Mesenchymal stem cell (in vitro differentiated cells and primary cell): Measurements from ENCODE around the gene CCDC85C.

Source experiments
- DNase-seq: peaks from one replicate; pipeline ENCODE4 v3.0.0-alpha.2; 2013
- H2AFZ ChIP-seq: one replicate; pipeline ENCODE4 v1.6.1; 2013; ENCODE audit warnings: low read depth, mild to moderate bottlenecking, control low read depth, inconsistent platforms, low read length, moderate library complexity
- H2AK5ac ChIP-seq: 2 replicates; pipeline ENCODE4 v1.6.1; 2013; ENCODE audit warnings: low read length, moderate library complexity, mild to moderate bottlenecking, inconsistent platforms; ENCODE audit not compliant: severe bottlenecking
- H2BK120ac ChIP-seq: one replicate; pipeline ENCODE4 v1.6.1; 2013; ENCODE audit warnings: low read depth, mild to moderate bottlenecking, inconsistent platforms, low read length, moderate library complexity
- H2BK12ac ChIP-seq, 2 experiments: one replicate each; pipeline ENCODE4 v1.6.1; 2013; ENCODE audit warnings: inconsistent platforms in 2 of 2, low read length in 2 of 2, mild to moderate bottlenecking in 2 of 2, moderate library complexity in 2 of 2, control low read depth in 1 of 2
- H2BK15ac ChIP-seq: one replicate; pipeline ENCODE4 v1.6.1; 2013; ENCODE audit warnings: mild to moderate bottlenecking, low read depth, inconsistent platforms; ENCODE audit not compliant: poor library complexity, severe bottlenecking
- H2BK5ac ChIP-seq: 2 replicates; pipeline ENCODE4 v1.6.1; 2013; ENCODE audit warnings: low read depth, mild to moderate bottlenecking, low read length, control low read depth, inconsistent platforms; ENCODE audit not compliant: poor library complexity, severe bottlenecking
- H3K14ac ChIP-seq, 2 experiments: one replicate each; pipeline ENCODE4 v1.6.1; 2013; ENCODE audit warnings: inconsistent platforms in 2 of 2, low read length in 2 of 2, control low read depth in 1 of 2, mild to moderate bottlenecking in 1 of 2, moderate library complexity in 1 of 2
- H3K18ac ChIP-seq, 2 experiments: one replicate each; pipeline ENCODE4 v1.6.1; 2013; ENCODE audit warnings: inconsistent platforms in 2 of 2, low read length in 2 of 2, control low read depth in 1 of 2, low read depth in 1 of 2, mild to moderate bottlenecking in 1 of 2
- H3K23ac ChIP-seq, 2 experiments: one replicate each; pipeline ENCODE4 v1.6.1; 2013; ENCODE audit warnings: inconsistent platforms in 2 of 2, low read length in 2 of 2, mild to moderate bottlenecking in 2 of 2, moderate library complexity in 2 of 2, control low read depth in 1 of 2
- H3K27ac ChIP-seq: 2 replicates; pipeline ENCODE4 v1.5.1; 2013; ENCODE audit warnings: mild to moderate bottlenecking, moderate library complexity, low read length, control low read depth, inconsistent platforms; ENCODE audit not compliant: poor library complexity, severe bottlenecking
- H3K27me3 ChIP-seq, 2 experiments: 2 replicates each; pipeline versions ENCODE4 v1.6.1 to v1.7.0; 2013; ENCODE audit warnings: low read length in 2 of 2, mild to moderate bottlenecking in 2 of 2, moderate library complexity in 2 of 2, control low read depth in 1 of 2, inconsistent platforms in 1 of 2; ENCODE audit not compliant: control insufficient read depth in 1 of 2, insufficient read depth in 1 of 2
- H3K36me3 ChIP-seq, 2 experiments: 2 replicates each; pipeline versions ENCODE4 v1.6.1 to v1.7.0; 2013; ENCODE audit warnings: low read length in 2 of 2, control low read depth in 1 of 2, inconsistent platforms in 1 of 2, low read depth in 1 of 2, mild to moderate bottlenecking in 1 of 2; ENCODE audit not compliant: insufficient read depth in 2 of 2, control insufficient read depth in 1 of 2
- H3K4ac ChIP-seq, 2 experiments: one replicate each; pipeline ENCODE4 v1.6.1; 2013; ENCODE audit warnings: inconsistent platforms in 2 of 2, low read length in 2 of 2, mild to moderate bottlenecking in 2 of 2, moderate library complexity in 2 of 2, control low read depth in 1 of 2, low read depth in 1 of 2
- H3K4me1 ChIP-seq: 2 replicates; pipeline ENCODE4 v1.6.1; 2013; ENCODE audit warnings: low read depth, low read length, control low read depth; ENCODE audit not compliant: control insufficient read depth, insufficient read depth
- H3K4me2 ChIP-seq: 2 replicates; pipeline ENCODE4 v1.6.1; 2013; ENCODE audit warnings: low read length, mild to moderate bottlenecking, inconsistent platforms; ENCODE audit not compliant: poor library complexity, severe bottlenecking
- H3K4me3 ChIP-seq, 2 experiments: 2 replicates each; pipeline versions ENCODE4 v1.5.1 to v1.7.0; 2013; ENCODE audit warnings: low read length in 2 of 2, mild to moderate bottlenecking in 2 of 2, control low read depth in 1 of 2, low read depth in 1 of 2; ENCODE audit not compliant: insufficient read depth in 1 of 2
- H3K79me1 ChIP-seq: replicated peaks from 2 replicates; pipeline ENCODE4 v1.6.1; 2013; ENCODE audit warnings: mild to moderate bottlenecking, control low read depth, low read length, inconsistent platforms; ENCODE audit not compliant: poor library complexity, severe bottlenecking
- H3K9ac ChIP-seq: 2 replicates; pipeline ENCODE4 v1.7.0; 2013; ENCODE audit warnings: mild to moderate bottlenecking, low read length, moderate library complexity
- H3K9me3 ChIP-seq: 2 replicates; pipeline ENCODE4 v1.7.0; 2013; ENCODE audit warnings: mild to moderate bottlenecking, low read length; ENCODE audit not compliant: control insufficient read depth
- H4K8ac ChIP-seq: one replicate; pipeline ENCODE4 v1.6.1; 2013; ENCODE audit warnings: inconsistent platforms, mild to moderate bottlenecking, low read length, moderate library complexity
- H4K91ac ChIP-seq: one replicate; pipeline ENCODE4 v1.6.1; 2013; ENCODE audit warnings: mild to moderate bottlenecking, low read length, inconsistent platforms
- WGBS: methylation state at CpG from one replicate; pipeline ENCODE4 v1.1.7; 2013; ENCODE audit warnings: mixed read lengths; 5-methylcytosine and 5-hydroxymethylcytosine counted together

Gene CCDC85C

DNA sequence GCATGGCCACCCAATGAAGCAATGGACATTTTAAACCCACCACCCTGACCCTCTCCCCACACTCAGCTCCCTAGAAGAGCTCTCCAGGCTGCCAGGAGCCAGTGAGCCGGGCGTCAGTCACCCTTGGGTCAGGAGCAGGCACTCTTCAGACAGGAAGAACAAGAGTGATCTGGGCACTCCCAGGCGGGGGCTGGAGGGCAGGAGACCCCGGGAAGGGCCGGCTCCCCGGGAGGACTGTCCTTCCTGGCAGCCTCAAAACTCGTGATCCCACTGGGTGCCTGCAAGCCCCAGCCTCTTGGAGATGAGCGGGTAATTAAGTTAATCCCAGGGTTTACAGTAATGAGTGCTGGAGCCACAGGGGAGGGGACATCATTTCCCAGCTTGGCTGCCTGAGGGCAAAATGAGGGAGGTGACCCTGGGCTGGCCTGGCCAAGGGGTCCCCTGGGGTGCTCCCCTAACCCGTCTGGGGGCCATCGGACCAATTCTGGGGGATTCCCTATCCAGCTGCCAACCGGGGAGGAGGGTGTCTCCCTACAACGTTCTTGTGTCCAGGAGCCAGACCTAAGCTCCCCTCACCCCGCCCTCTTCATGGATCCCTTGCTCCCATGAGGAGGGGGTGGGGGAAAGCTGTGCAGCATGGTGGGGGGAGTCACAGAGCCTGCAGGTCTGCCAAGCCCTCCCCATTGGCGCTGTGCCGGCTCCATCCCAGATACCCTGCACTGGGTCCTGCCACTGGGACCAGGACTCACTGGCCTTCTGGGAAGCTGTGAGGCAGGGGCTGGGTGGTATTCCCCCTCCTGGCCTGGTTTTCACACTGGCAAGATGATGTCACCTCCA lies 63.6 kb downstream of the CCDC85C start:
- Histone ChIP-seq H3K4ac (no peak overlapping the region), H3K9me3 (no peaks in the 10 kb centered on the region), H4K8ac (no peak overlapping the region), H3K36me3 (no peaks in the 10 kb centered on the region), H3K18ac (no peak overlapping the region), H3K79me1 (peaks cover 7% of the 10 kb centered on the region), H3K14ac (no peak overlapping the region), H4K91ac (no peak overlapping the region), H3K9ac (no peak overlapping the region), H2BK120ac (no peak overlapping the region), H2BK12ac (no peak overlapping the region), H3K4me3 (no peak overlapping the region), H2AFZ (no peak overlapping the region), H3K4me1 (peaks cover 43% of the 10 kb centered on the region), H2BK15ac (no peak overlapping the region), H2BK5ac (no peak overlapping the region), H3K4me2 (no peak overlapping the region), H3K23ac (no peak overlapping the region), H2AK5ac (no peak overlapping the region), H3K27ac (no peak overlapping the region), H3K27me3 (peaks cover 28 to 83% of the 10 kb centered on the region in 2 experiments)
- DNase-seq, result no peak
- 65% methylated on average over 15 of the region's 15 CpGs for WGBS

- no peak overlapping the region for H3K14ac ChIP-seq
- H3K27me3 ChIP-seq, result peaks cover 20 to 81% of the 10 kb centered on the region in 2 experiments
- DNase-seq, result no peak
- no peak overlapping the region for H2AK5ac ChIP-seq
- no peak overlapping the region for H3K4ac ChIP-seq
- no peak overlapping the region for H3K4me2 ChIP-seq
- peaks cover 7% of the 10 kb centered on the region for H3K79me1 ChIP-seq
- H2BK12ac ChIP-seq, result no peak overlapping the region
- H3K9ac ChIP-seq, result no peak overlapping the region
- H2BK15ac ChIP-seq, result no peak overlapping the region
- peaks cover 52% of the 10 kb centered on the region for H3K4me1 ChIP-seq
- H2BK5ac ChIP-seq, result no peak overlapping the region
- no peak overlapping the region for H3K27ac ChIP-seq
- H3K18ac ChIP-seq, result no peak overlapping the region
- no peak overlapping the region for H4K91ac ChIP-seq
- WGBS, result 81% methylated on average over 6 of the region's 9 CpGs
- H3K36me3 ChIP-seq, result no peaks in the 10 kb centered on the region
- H3K9me3 ChIP-seq, result no peaks in the 10 kb centered on the region
- no peak overlapping the region for H2BK120ac ChIP-seq
- H3K4me3 ChIP-seq, result no peak overlapping the region
- H2AFZ ChIP-seq, result no peak overlapping the region
- H3K23ac ChIP-seq, result no peak overlapping the region
- H4K8ac ChIP-seq, result no peak overlapping the region
Measured at GRCh38 chr14:99539491-99539890, 64.5 kb downstream of the CCDC85C start.

DNA sequence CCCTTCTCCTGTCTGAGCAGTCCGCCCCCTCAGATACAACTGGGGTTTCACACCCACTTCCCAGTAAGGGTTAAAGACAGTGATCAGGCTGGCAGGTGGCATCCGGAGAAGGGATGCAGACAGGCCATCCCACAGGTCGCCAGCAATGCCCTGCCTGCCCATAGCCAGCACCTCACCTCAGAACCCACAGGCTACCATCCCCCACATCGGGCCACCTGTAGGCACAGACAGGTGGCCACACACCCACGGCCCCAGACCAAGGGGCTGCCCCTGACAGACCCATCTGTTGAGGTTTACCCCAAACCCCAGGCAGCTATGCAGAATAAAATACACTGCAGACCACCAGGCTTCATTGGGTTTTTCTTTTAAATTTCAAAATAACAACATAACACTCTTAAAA lies 65.3 kb downstream of the CCDC85C start:
- Histone ChIP-seq H2BK15ac (no peak overlapping the region), H2AK5ac (no peak overlapping the region), H3K4ac (peak overlapping the region in 1 of 2 experiments; percentile 10), H3K27me3 (peaks cover 13 to 80% of the 10 kb centered on the region in 2 experiments), H3K14ac (no peak overlapping the region), H2AFZ (no peak overlapping the region), H3K9ac (no peak overlapping the region), H3K4me3 (no peak overlapping the region), H3K36me3 (no peaks in the 10 kb centered on the region), H3K9me3 (no peaks in the 10 kb centered on the region), H2BK120ac (no peak overlapping the region), H2BK5ac (no peak overlapping the region), H3K4me2 (no peak overlapping the region), H3K4me1 (peaks cover 55% of the 10 kb centered on the region), H2BK12ac (peak overlapping the region in 1 of 2 experiments; percentile 10), H3K18ac (no peak overlapping the region), H4K8ac (no peak overlapping the region), H3K79me1 (peaks cover 7% of the 10 kb centered on the region), H3K27ac (no peak overlapping the region), H4K91ac (peak overlapping the region; percentile 45), H3K23ac (no peak overlapping the region)
- no peak for DNase-seq
- WGBS, result 76% methylated on average over 5 of the region's 5 CpGs

- Histone ChIP-seq H4K91ac (peak overlapping the region; percentile 45), H3K18ac (peak overlapping the region in 1 of 2 experiments; percentile 7), H3K14ac (no peak overlapping the region), H3K27ac (no peak overlapping the region), H3K27me3 (peaks cover 8 to 80% of the 10 kb centered on the region in 2 experiments), H3K4me2 (no peak overlapping the region), H2AFZ (no peak overlapping the region), H2BK120ac (no peak overlapping the region), H3K79me1 (peaks cover 7% of the 10 kb centered on the region), H4K8ac (no peak overlapping the region), H2AK5ac (peak overlapping the region; percentile 7), H3K9me3 (no peaks in the 10 kb centered on the region), H3K4me3 (no peak overlapping the region), H2BK12ac (no peak overlapping the region), H3K23ac (no peak overlapping the region), H2BK15ac (no peak overlapping the region), H2BK5ac (no peak overlapping the region), H3K36me3 (no peaks in the 10 kb centered on the region), H3K4ac (no peak overlapping the region), H3K4me1 (peaks cover 55% of the 10 kb centered on the region), H3K9ac (no peak overlapping the region)
- WGBS, result 71% methylated on average over 9 of the region's 9 CpGs
- DNase-seq, result no peak
Measured at GRCh38 chr14:99538275-99538674, 65.7 kb downstream of the CCDC85C start.
